NCI-H1105 treated with DMSO at 0.1 percent for 48 hours (cell line): Measurements from ENCODE around the gene FRMD5.

Experiments
- DNase-seq: peaks from one replicate; lab custom pipeline; 2025; lab: John Stamatoyannopoulos, UW

FRMD5 gene

DNA sequence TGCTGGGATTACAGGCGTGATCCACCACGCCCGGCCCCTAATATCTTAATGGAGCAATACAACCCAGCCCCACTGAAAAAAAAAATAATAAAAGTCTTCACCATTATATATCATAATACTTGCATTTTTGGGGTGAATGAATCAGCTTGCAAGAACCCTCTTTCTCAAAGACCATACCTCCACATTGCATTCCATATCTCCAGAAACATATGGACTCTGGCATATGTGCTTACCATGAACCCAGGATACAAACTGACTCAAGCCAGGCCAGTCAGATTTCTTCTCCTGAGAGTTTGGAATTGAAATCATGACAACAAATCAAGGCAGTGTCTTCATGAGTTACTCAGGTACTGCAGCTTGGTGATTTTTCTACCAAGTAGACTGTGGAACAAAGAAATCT is 101.2 kb downstream of the FRMD5 start:
- no peak for DNase-seq

DNA sequence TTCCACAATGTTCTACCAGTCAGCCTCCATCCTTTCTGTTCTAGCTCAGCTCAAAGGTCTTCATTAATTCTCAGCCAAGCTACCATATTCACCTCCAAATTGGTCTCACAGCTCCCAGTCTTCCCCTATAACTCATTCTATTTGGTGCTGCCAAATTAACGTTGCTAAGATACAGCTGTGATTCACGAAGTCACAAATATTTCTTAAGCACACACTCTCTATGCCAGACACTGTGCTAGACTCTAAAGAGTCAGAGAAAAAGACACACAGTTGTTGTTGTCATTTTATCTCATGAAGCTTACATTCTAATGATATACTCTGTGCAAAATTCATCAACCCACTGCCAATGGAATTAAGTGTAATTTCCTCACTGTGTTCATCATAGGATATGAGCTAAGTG is 102.8 kb downstream of the FRMD5 start:
- no peak for DNase-seq

DNA sequence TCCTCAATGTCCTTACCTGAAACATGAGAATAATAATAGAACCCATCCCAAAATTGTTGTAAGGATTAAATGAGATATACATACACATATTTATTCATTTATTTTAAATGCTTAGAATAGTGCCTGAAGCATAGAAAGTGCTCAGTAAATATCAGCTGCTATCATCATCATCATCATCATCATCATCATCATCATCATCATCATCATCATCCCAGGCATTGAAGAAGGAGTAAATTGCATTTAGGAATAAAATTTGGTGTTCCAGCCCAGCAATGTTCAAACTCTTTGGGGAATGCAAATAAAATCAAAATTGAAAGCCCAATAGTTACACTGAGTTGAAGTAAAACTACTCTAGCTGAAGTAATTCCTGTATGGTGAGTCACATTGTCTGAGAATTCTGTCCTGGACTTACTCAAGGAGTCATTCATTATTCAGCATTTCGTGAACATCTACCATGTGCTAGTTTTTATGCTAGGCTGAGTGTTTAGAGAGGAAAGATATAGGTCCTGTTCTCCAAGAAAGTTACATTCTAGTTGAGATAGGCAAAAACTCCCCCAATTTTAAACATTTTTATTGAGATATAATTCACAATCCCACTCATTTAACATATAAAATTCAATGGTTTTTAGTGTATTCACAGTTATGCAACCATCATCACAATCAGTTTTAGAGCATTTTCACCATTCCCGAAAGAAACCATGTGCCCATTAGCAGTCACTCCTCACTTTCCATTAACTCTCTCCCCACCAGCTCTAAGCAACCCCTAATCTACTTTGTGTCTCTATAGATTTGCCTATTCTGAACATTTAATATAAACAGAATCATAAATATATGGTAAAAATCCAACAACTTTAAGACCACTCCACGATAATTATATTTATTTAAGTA is 107.2 kb downstream of the FRMD5 start:
- DNase-seq = no peak

DNA sequence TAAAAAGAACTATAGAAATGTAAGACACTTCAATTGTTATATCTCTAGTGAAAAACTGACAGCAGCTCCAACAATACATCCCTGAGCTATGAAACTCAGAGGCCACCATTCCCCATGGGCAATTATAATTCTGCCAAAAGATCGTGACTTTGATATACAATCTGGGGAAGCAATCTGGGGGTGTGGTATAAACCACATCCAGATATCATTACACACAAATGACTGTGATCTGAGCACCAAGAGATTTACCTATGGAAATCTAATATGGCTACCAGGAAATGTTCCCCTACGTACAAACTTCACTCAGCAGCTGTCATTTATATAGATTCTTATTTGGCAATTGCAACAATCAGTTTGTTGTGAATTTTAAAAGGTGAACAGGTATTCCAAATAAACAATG is 110.3 kb downstream of the FRMD5 start:
- DNase-seq = no peak

DNA sequence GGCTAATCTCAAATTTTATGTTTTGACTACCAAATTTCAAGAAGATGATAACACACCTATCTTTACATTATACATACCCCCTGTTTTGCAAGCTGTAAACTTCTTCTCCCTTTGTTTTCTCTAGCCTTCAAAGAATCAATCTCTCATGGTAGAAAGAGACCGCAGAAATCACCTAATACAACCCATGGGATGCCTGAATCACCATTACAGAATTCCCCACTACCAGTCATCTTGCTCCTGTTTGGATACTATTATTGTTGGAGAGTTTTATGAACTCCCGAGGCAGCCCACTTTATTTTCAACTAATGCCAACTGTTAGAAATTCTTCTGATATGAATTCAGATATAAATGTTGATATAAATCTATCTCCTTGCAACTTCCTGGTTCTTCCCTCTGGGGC is 110.9 kb downstream of the FRMD5 start:
- no peak for DNase-seq

DNA sequence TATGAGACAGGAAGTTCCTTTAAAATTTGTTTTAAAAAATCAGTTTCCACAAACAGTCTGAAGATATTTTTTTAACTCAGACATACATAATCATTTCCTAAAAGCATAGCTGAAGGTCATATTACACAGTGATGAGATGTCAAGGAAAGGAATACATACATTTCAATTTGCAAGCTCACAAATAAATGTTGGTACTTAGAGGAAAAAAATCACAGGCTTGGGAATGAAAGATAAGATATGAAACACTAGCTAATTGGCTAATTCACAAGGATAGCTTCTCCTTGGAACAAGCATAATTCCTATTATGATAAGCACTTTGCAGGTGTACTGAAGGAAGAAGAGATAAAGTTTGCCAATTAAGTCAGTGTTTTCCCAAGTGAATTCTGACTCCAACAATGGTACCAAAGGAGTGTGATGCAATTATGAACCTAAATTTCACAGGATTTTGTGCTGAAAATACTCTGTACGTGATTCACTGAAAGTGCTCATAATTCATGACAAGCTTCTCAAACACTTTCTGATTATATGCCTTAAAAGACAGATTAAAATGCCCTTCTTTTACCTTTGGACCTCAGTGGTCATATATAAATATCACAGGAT is 112.4 kb downstream of the FRMD5 start:
- no peak for DNase-seq

DNA sequence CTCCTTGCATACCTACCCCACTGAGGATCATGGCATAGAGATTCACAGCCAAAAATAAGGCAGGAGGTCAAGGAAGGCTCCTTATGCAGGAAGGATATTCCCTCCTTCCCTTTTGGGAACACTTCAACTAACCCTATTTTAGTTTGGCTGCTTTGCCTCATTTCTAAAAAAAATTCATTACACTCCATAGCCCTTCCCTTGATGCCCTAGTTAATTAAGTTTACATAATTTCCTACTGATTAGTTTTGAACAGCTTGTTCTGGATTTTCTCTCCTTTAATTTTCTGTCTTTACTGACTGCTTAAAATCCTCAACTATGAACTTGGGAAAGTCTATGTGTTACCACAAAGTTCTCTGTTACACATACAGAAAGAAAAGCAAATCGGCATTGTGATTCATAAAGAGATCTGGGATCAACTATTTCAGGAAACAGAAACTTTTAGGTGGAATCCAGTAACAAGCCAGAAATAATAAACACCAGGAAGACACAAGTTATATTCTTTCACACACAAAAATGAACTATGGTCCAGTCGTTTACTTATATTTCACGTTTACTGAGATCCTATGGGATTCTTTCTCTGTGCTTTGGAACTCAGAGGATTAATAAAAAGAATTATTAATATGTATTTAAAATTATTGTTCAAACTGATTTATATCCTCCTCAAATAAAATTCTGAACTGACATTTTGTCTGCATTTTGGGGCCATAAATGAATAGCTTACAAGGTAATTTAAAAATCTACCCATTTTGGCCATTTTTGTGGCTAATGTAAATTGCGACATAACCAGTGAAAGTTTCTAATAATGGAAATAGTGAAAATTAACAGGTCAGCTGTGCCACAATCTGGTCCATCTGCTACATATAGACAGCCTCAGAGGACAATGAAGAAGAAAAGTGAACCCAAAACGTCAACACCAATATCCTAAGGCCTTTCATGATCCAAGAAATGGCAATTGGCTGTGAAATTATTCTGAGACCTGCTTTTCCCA is 113.8 kb downstream of the FRMD5 start:
- no peak for DNase-seq

DNA sequence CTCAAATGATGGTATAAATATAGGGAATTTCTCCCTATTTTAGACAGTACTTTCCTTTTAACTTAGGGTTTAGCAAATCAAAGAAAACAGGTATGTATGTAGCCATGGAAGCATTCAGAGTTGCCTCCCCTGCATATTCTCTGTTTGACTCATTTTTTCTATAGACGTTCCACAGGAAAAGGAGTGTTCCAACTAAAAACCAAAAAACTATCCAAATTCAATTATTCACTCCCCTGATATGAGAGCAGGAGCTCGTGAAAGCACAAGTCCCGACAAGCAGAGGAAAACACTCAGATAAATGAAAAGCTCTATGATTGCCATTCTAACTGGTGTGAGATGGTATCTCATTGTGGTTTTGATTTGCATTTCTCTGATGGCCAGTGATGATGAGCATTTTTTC is 119.5 kb downstream of the FRMD5 start:
- no peak for DNase-seq

DNA sequence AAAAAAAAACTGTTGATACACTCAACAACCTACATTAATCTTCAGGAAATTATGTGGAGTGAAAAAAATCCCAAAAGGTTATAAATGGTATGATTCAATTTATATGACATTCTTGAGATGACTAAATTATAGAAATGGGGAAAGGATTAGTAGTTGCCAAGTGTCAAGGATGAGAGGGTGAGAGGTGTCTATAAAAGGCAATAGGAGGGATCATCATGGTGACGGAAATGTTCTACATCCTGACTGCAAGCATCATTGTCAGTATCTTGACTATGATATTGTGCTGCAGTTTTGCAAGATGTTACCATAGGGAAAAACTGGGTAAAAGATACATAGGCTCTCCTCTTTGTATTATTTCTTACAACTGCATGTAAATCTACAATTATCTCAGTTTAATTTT is 125.6 kb downstream of the FRMD5 start:
- DNase-seq = no peak

DNA sequence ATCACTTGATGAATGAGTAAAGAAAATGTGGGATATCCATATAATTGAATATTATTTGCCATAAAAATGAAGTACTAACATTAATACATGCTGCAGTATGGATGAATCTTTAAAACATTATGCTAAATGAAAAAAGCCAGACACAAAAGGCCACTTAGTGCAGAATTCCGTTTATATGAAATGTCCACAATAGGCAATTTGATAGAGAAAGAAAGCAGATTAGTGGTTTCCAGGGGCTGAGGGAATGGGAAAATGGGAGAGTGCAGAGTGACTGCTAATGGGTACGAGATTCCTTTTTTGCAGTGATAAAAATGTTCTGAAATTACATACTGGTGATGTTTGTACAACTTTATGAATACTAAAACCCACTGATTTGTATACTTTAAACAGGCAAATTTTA is 126.7 kb downstream of the FRMD5 start:
- no peak for DNase-seq

DNA sequence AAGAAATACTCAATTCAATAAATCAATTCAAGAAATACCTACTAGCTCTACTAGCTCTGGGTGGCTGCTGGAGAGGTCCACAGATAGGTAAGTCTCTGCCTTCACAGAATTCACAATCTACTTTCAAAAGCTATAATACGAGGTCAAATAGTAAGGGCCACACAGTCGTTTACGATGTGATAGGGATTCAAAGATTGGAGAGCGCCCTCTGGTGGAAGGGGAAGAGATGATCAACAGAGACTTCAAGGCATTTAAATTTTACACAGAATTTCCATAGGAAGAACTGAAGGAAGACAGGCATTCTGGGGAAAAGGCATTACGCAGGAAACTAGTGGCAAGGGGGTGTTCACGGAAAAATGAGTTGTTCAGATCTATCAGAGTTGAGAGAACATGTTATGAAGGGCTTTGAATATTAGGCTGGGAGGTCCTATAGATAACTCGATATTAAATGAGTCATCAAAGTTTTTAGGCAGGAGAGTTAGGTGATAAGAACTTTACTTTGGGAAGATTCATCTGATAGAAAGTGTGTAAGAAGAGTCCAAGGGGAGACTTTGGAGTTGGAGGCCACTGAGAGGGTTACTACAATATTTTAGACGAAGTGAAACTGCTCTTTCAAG is 128.8 kb downstream of the FRMD5 start:
- peak; percentile 39 for DNase-seq

DNA sequence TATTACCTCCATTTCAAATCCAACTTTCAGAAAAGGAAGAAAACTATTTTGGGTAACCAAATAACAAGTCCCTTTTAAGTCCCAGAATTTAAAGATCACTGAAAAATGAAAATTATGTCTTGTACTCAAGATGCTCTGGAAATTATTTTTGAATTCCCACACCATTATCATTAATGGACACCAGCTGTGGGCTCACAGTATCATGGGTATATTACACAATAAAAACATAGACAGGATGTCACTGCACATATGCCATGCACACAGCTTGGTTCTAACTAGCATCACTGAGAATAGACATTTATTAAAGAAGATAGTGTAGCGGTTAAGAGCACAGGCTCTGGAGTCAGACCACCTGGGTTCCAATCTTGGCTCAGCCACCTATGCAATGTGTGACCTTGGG is 130.4 kb downstream of the FRMD5 start:
- no peak for DNase-seq

DNA sequence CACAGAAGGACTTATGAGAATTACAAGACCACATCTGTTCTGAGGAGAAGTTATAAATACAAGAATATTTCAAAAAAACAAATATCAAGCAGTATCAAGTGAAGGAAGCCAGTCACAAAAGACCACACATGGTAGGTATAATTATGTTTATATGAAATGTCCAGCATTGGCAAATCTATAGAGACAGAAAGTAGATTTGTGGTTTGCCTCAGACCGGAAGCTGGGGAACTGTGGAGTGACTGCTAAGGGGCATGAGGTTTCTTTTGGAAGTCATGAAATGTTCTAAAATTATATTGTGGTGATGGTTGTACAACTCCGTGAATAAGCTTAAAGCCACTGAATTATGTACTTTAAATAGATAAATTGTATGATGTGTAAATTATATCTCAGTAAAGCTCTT is 136.9 kb downstream of the FRMD5 start:
- DNase-seq = no peak

DNA sequence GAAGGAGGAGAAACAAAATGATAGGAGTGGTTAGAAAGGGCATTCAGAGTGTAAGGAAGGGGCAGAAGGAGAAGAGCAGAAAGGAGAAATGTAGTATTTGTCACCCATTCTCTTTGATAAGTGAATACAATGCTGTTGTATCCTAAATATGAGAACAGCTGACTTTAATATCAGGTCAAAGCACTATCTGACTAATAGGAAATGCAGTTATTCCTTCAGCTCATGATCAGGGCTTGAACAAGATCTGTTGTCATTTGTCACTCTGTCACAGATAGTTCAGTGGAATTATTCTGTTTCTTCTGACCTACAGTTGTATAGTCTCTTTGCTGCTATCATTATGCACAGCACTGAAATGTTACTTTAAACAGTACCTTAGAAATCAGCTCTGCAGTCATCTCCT is 149.4 kb downstream of the FRMD5 start:
- no peak for DNase-seq

DNA sequence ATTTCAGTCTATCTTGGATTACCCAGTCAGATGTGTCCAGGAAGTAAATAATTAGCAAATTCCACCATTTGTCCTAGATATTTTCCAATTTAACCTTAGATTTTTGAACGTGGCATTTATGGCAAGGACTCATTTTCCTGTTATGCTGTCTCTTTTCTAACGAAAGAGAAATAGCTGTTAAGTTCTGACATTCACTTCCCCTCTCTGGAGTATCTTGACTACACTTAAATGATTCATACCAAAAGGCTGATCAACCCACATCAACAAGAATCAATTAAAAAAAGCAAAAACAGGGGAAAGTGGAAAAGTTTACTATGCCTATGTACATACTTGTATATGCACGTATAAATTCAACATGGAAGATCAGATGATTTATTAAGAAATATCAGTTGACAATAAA is 149.9 kb downstream of the FRMD5 start:
- no peak for DNase-seq

DNA sequence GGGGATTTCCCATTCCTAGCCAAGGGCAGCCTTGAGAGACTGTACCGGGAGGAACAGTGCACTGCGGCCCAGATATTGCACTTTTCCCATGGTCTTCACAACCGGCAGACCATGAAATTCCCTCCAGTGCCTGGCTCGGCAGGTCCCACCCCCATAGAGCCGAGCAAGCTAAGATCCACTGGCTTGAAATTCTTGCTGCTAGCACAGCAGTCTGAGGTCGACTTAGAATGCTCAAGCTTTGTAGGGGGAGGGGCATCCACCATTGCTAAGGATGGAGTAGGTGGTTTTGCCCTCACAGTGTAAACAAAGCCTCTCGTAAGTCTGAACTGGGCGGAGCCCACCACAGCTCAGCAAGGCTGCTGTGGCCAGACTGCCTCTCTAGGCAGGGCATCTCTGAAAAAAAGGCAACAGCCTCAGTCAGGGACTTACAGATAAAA is 156.3 kb downstream of the FRMD5 start:
- DNase-seq = no peak

DNA sequence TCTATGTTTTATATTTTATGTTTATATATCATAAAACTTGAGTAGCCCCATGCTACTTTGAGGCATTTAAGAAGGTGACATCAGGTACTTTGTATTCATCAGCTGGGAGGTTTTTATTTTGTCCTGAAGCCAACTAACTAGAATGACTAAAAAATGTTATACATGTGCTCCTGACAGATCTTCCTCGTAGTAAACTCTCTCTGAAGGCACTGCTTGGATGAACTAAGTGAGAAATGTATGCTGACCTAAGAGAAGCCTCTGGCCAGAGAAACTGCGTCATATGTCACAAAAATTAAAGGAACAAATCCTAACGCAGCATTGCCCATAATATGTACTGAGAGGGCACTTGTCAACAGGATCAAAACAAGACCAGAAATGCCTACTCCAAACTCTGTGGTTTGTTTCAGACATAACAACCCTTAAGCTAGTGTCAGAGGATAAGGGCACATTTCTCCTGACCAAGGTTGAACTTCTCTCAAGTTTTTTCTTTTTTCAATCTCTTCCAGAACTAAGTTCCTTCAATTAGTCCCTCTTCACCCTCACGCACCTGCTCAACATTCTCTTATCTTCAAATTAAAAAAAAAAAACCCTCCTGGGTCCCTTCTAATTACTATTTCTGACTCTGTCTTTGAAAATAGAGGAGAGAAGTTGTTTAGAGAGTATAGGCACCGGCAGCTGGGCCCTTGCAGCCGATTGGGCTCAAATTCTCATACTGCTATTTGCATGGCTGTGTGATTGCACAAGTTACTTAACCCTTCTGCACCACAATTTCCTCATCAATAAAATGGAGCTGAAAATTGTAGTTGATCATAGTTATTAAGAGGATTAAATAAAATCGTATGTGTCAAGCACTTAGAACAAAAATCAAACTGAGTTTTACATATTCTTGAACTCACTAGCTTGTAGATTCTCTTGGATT is 159.0 kb downstream of the FRMD5 start:
- no peak for DNase-seq

DNA sequence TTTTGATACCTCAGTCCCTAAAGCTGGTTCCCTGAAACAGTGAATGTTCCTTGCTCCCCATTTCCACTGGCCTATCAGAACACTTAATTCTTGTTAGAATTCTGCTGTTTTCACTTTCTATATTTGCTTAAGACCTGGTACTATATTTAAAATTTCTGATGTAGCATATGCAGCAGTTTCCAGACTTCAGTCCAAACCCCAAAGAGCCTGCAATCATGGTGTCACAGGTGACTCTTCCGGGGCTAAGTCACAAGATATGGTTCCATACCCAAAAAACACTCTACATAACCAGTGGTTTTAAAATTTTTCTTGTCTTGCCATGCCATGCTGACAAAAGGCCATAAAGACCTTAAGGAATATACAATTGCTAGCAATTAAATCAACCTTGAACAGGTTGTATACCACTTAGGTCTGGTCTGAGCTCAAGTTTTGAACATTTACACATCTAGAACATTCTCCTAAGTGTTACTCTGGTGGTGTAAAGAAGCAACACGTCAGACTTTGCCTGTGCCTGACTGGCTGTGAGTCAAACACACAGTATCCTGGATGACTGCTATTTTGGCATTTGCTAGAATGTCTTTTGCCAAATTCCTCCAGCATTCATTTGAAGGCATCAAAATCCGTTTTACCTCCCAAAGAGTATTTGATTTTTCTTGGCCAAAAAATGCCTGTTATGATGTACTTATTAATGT is 160.0 kb downstream of the FRMD5 start:
- DNase-seq = no peak

DNA sequence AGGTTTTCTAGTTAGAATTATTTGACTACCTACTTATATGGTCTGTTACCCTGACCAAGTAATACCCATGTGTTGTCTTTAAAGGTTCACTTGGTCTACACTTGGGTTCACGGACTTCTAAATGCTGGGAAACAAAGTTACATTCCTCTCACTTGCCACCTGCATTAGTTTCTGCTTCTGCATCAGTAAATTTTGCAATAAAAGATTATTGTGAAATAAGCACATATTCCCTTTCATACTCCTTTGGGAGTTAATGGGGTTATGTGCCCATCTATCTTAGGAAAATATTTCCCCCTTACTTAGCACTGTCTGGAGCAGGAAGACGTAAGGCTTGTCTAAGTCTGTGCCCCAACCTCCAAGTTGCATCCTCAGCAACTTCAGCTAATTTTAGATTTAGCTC is 160.7 kb downstream of the FRMD5 start:
- no peak for DNase-seq

DNA sequence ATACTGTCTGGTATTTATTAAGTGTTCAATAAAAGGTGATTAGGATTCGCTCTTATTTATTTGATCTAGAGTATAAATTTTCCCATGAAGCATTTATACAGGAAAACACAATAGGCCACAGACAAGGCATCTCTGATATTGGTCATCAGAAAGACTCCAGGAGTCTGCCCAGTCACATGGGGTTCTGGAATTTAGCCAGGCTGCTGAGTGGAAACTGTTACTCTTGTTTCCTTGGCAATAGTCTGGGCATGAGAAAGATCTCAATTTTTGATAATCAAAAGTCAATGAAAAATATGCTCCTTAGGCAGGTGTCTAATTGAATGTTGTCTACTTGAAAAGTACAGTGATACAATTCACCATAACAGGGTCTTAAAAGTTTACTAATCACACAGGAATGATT is 161.2 kb downstream of the FRMD5 start:
- DNase-seq = no peak
